RWPE2 (cell line): ENCODE measurements around the gene FAM184B.

Experiments
- ATAC-seq: fragments of 200-7000 bp; cut with Tn5 transposase; 3 replicates; pipeline ENCODE4 v1.9.1; 2021; ENCODE audit warnings: low read depth
- DNase-seq: peaks from one replicate; pipeline ENCODE4 v3.0.0-alpha.2; 2020; ENCODE audit warnings: low spot score
- H3K27ac ChIP-seq: fragments of 450-650 bp; 2 replicates; pipeline ENCODE4 v1.5.1; 2017; ENCODE audit warnings: mild to moderate bottlenecking; ENCODE audit not compliant: poor library complexity, severe bottlenecking
- H3K27me3 ChIP-seq: fragments of 250-450 bp; sonication (Bioruptor Pico); 2 replicates; pipeline ENCODE4 v1.5.1; 2021; ENCODE audit warnings: mild to moderate bottlenecking, moderate library complexity; ENCODE audit not compliant: insufficient read depth, poor library complexity, severe bottlenecking
- H3K36me3 ChIP-seq: fragments of 250-450 bp; sonication (Bioruptor Pico); 2 replicates; pipeline ENCODE4 v1.5.1; 2020; ENCODE audit warnings: low read depth, mild to moderate bottlenecking, moderate library complexity
- H3K4me1 ChIP-seq: fragments of 250-450 bp; sonication (Bioruptor Pico); 2 replicates; pipeline ENCODE4 v1.5.1; 2021; ENCODE audit warnings: mild to moderate bottlenecking, moderate library complexity; ENCODE audit not compliant: insufficient read depth, poor library complexity, severe bottlenecking
- H3K4me3 ChIP-seq: fragments of 250-450 bp; sonication (Bioruptor Pico); 2 replicates; pipeline ENCODE4 v1.5.1; 2021; ENCODE audit warnings: mild to moderate bottlenecking, moderate library complexity; ENCODE audit not compliant: severe bottlenecking
- H3K9me3 ChIP-seq: fragments of 250-450 bp; sonication (Bioruptor Pico); 2 replicates; pipeline ENCODE4 v1.5.1; 2021; ENCODE audit warnings: mild to moderate bottlenecking, moderate library complexity; ENCODE audit not compliant: severe bottlenecking
- TF ChIP-seq, protein P1 (sequence below): fragments of 450-650 bp; IDR thresholded peaks from one replicate; pipeline ENCODE4 v1.5.1; 2017; ENCODE audit warnings: mild to moderate bottlenecking, moderate library complexity; ENCODE audit not compliant: poor library complexity, severe bottlenecking

FAM184B gene

DNA sequence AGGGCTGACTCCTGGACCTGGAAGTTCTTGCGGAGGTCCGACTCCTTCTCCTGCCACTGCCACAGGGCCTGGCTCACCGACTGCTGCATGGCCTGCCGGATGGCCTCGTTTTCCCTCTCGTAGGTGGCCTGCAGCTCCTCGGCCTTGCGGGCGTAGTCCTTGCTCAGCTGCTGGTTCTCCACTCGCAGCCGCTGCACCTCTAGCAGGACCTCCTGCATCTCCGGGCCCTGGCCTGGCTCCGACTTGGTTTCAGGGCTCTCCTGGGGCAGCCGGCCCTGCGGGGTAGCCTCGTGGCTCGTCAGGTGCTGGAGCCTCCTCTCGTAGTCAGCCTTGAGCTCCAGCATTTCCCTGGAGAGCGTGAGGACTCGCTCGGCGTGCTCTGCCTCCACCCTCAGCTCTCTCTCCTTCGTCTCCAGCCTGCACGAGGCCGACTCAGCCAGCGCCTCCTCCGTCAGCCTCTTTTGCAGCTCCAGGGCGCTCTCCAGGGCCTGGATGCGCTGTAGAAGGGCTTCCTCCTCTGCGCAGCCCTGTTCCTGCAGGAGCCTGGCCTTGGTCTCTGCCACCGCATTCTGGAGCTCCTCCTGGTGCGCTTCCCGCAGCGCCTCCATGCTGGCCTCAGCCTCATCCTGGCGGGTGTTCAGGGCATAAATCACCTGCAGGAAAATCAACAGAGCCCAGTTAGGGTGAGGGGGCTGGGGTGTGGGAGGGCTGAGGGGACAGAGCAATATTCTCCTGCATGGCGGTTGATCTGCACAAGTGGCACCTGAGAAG is 72.2 kb downstream of the FAM184B start:
- Histone ChIP-seq H3K27ac (no peak overlapping the region), H3K27me3 (peaks cover 6% of the 10 kb centered on the region), H3K4me1 (no peaks in the 10 kb centered on the region), H3K4me3 (no peak overlapping the region), H3K9me3 (no peaks in the 10 kb centered on the region), H3K36me3 (no peaks in the 10 kb centered on the region)
- ATAC-seq, result no peak
- DNase-seq, result peak; percentile 45
- TF ChIP-seq, protein P1, sequence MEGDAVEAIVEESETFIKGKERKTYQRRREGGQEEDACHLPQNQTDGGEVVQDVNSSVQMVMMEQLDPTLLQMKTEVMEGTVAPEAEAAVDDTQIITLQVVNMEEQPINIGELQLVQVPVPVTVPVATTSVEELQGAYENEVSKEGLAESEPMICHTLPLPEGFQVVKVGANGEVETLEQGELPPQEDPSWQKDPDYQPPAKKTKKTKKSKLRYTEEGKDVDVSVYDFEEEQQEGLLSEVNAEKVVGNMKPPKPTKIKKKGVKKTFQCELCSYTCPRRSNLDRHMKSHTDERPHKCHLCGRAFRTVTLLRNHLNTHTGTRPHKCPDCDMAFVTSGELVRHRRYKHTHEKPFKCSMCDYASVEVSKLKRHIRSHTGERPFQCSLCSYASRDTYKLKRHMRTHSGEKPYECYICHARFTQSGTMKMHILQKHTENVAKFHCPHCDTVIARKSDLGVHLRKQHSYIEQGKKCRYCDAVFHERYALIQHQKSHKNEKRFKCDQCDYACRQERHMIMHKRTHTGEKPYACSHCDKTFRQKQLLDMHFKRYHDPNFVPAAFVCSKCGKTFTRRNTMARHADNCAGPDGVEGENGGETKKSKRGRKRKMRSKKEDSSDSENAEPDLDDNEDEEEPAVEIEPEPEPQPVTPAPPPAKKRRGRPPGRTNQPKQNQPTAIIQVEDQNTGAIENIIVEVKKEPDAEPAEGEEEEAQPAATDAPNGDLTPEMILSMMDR, result no peak

DNA sequence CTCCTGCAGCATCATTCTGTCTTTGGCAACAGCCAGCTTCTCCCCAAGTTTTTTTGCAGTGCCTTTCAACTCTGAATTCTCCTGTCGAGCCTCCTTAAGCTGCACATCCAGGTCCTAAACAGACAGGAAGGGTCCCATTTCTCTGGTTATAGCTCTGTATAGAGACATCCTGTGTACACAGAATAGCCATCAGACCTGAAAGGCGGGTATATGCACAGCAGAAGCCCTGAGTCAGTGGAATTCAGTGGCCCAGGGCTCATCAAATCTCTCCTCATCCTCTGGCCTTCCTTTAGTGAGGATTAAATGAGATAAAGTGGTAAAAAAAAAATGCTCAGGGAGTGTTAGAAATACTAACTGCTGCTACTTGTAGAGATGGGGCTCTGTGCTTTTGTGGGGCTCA is 73.8 kb downstream of the FAM184B start:
- TF ChIP-seq, protein P1, result no peak
- no peaks in the 10 kb centered on the region for H3K9me3 ChIP-seq
- H3K4me3 ChIP-seq, result no peak overlapping the region
- H3K27me3 ChIP-seq, result peaks cover 6% of the 10 kb centered on the region
- H3K4me1 ChIP-seq, result no peaks in the 10 kb centered on the region
- ATAC-seq (peak; percentile 23; the same call in 1 of the 3 replicates), DNase-seq (no peak)
- H3K27ac ChIP-seq, result no peak overlapping the region
- no peaks in the 10 kb centered on the region for H3K36me3 ChIP-seq

DNA sequence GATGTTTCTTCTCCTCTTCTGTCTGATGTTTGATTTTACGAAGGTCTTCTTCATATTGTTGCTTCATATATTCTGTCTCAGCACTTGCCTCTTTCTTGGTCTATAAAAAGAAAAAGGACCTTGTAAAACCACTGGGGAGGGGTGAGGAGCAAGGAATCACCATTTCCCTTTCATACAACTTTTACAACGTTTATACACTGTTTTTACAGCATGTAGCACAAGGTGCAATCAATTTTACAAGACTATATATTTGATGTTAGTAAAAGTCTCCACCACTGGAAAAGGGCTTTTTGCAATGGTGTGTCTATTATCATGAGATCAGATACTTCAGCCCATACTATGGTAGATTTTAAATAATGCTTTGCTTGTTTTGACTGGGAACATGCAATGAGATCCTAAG is 76.3 kb downstream of the FAM184B start:
- Histone ChIP-seq H3K4me1 (no peaks in the 10 kb centered on the region), H3K36me3 (no peaks in the 10 kb centered on the region), H3K27me3 (peaks cover 6% of the 10 kb centered on the region), H3K27ac (no peak overlapping the region), H3K9me3 (no peaks in the 10 kb centered on the region), H3K4me3 (no peak overlapping the region)
- ATAC-seq, result no peak
- DNase-seq, result no peak
- TF ChIP-seq, protein P1, result no peak

- TF ChIP-seq, protein P1, result no peak
- peaks cover 6% of the 10 kb centered on the region for H3K27me3 ChIP-seq
- H3K4me1 ChIP-seq, result no peaks in the 10 kb centered on the region
- ATAC-seq (no peak), DNase-seq (no peak)
- H3K27ac ChIP-seq, result no peak overlapping the region
- no peak overlapping the region for H3K4me3 ChIP-seq
- no peaks in the 10 kb centered on the region for H3K9me3 ChIP-seq
- no peaks in the 10 kb centered on the region for H3K36me3 ChIP-seq
Measured at GRCh38 chr4:17704020-17704650, 77.3 kb downstream of the FAM184B start.

GRCh38 chr4:17702641-17703040 is 78.8 kb downstream of the FAM184B start:
- peaks cover 6% of the 10 kb centered on the region for H3K27me3 ChIP-seq
- no peaks in the 10 kb centered on the region for H3K4me1 ChIP-seq
- ATAC-seq (no peak), DNase-seq (no peak)
- H3K4me3 ChIP-seq, result no peak overlapping the region
- TF ChIP-seq, protein P1, result no peak
- no peaks in the 10 kb centered on the region for H3K9me3 ChIP-seq
- H3K27ac ChIP-seq, result no peak overlapping the region
- H3K36me3 ChIP-seq, result no peaks in the 10 kb centered on the region
